Ovary (tissue), 9 donors: Measurements from ENCODE around the gene NRXN2. TPM values are rescaled to one million over a fixed set of nuclear protein-coding genes. Genes with fewer than 3 reads are reported as not detected.

ENCODE experiments used
- DNase-seq, 5 donors: peaks; one replicate each; pipeline ENCODE4 v3.0.0-alpha.2; 2019 to 2020
- H3K27ac ChIP-seq, 2 donors: fragments of 200-600 bp; one replicate each; pipeline versions ENCODE4 v1.5.1 to v1.8.0; 2019 to 2022
- H3K27me3 ChIP-seq: fragments of 200-600 bp; one replicate; pipeline ENCODE4 v1.8.0; 2022
- H3K36me3 ChIP-seq: fragments of 200-600 bp; sonication (generic); one replicate; pipeline ENCODE4 v1.5.1; 2019
- H3K4me1 ChIP-seq: one replicate; pipeline ENCODE4 v1.8.1; 2013; ENCODE audit warnings: mild to moderate bottlenecking, moderate library complexity; ENCODE audit not compliant: insufficient read depth
- H3K4me3 ChIP-seq: fragments of 200-600 bp; sonication (generic); one replicate; pipeline ENCODE4 v1.5.1; 2017
- H3K9me3 ChIP-seq, 2 donors: fragments of 200-600 bp in 1 of 2; sonication (generic) in 1 of 2; one replicate each; pipeline versions ENCODE4 v1.5.1 to v1.8.1; 2013 to 2019; ENCODE audit warnings: mild to moderate bottlenecking in 1 of 2, moderate library complexity in 1 of 2
- CTCF ChIP-seq, 3 donors: fragments of 450-650 bp in 2 of 3; fragments of 200-600 bp in 1 of 3; IDR thresholded peaks; one replicate each; pipeline versions ENCODE4 v1.5.1 to v1.8.0; 2016 to 2022; ENCODE audit warnings: antibody characterized with exemption in 3 of 3, mild to moderate bottlenecking in 1 of 3
- EP300 ChIP-seq: sonication (generic); formaldehyde crosslinking; IDR thresholded peaks from one replicate; pipeline ENCODE4 v1.6.1; 2017; ENCODE audit warnings: antibody characterized with exemption
- POLR2A ChIP-seq: fragments of 450-650 bp; IDR thresholded peaks from one replicate; pipeline ENCODE4 v1.6.1; 2017; ENCODE audit warnings: antibody characterized with exemption, mild to moderate bottlenecking, moderate library complexity
- WGBS, 3 donors: extraction: QIAGEN DNeasy Blood & Tissue Kit in 1 of 3; methylation state at CpG; one replicate each; pipeline versions ENCODE4 v1.1.5 to v1.1.7; 2013 to 2017; 5-methylcytosine and 5-hydroxymethylcytosine counted together
- intact Hi-C, 4 donors: fragments of 100-400 bp; cut with DNase I; formaldehyde crosslinking; loops; one replicate each; pipeline versions ENCODE4 v1.11.0 to v1.15.1; 2022 to 2023
- polyA plus RNA-seq, 2 donors: library from polyadenylated mRNA; stranded (reverse); fragments of 200-250 nt in 1 of 2; fragments of 350-450 nt in 1 of 2; fragmentation: Illumina TruSeq in 1 of 2; extraction: RNeasy Lipid Tissue Mini Kit (QIAGEN cat#74804) in 1 of 2; gene quantifications; one replicate each; pipeline ENCODE4 v1.2.3, GENCODE V29; 2013 to 2014
- total RNA-seq, 7 donors: library from RNA; depleted of rRNA in 2 of 7; stranded (reverse); fragments of >200 nt in 2 of 7; fragmentation: NEBNext Ultra II Directional in 3 of 7; extraction: Animal tissue kit (Norgen Biotek cat#: 25700) in 3 of 7; gene quantifications; one replicate each; pipeline versions ENCODE4 v1.1.0 to v1.2.4, GENCODE V29; 2016 to 2023
- donor health status: DM: no; HTN: no; CAD: no; lungs with moderate emphysema.
- donor health status: DM: no; HTN: no; CAD: no.
- donor health status: Bipolar disorder and iron deficiency.
- donor health status: DM: yes; HTN: yes; CAD: no.
- donor health status: DM: no; HTN: no; CAD: no.
- donor health status: DM: yes; HTN: yes; CAD: no.

The NRXN2 gene
- total and polyA plus RNA-seq, 9 donors, result 6.4 to 64.1 (median 19.7) TPM

GRCh38 chr11:64717268-64717578, 5.8 kb downstream of the NRXN2 start:
- H3K4me3 ChIP-seq, result no peak overlapping the region
- no peaks in the 10 kb centered on the region for H3K9me3 ChIP-seq
- H3K27me3 ChIP-seq, result no peaks in the 10 kb centered on the region
- DNase-seq, result no peak
- intact Hi-C loops, result no loop called here
- H3K36me3 ChIP-seq, result no peaks in the 10 kb centered on the region
- TF ChIP-seq CTCF (IDR thresholded peaks at IDR 0.05), result no peak
- no peak for TF ChIP-seq POLR2A
- no peak for TF ChIP-seq EP300
- no peaks in the 10 kb centered on the region for H3K4me1 ChIP-seq
- no peak overlapping the region for H3K27ac ChIP-seq
- 66 to 80% (median 68%) methylated on average over 4 of the region's 4 CpGs for WGBS, 3 donors

- Histone ChIP-seq H3K27me3 (no peaks in the 10 kb centered on the region), H3K36me3 (no peaks in the 10 kb centered on the region), H3K4me3 (no peak overlapping the region), H3K9me3 (no peaks in the 10 kb centered on the region), H3K27ac (no peak overlapping the region), H3K4me1 (no peaks in the 10 kb centered on the region)
- WGBS, 3 donors, result 27 to 33% (median 29%) methylated on average over 21 of the region's 21 CpGs
- intact Hi-C loops, result no loop called here
- no peak for TF ChIP-seq CTCF (IDR thresholded peaks at IDR 0.05)
- TF ChIP-seq EP300, result no peak
- no peak for TF ChIP-seq POLR2A
- DNase-seq, result peak in 1 of 5 donors; percentile 19
Observed at GRCh38 chr11:64716473-64717267, 6.3 kb downstream of the NRXN2 start.

- Histone ChIP-seq H3K4me3 (no peak overlapping the region), H3K27me3 (no peaks in the 10 kb centered on the region), H3K27ac (no peak overlapping the region), H3K9me3 (no peaks in the 10 kb centered on the region), H3K36me3 (no peaks in the 10 kb centered on the region), H3K4me1 (no peaks in the 10 kb centered on the region)
- WGBS, 3 donors, result 17 to 32% (median 23%) methylated on average over 13 of the region's 13 CpGs
- TF ChIP-seq POLR2A, result no peak
- TF ChIP-seq CTCF (IDR thresholded peaks at IDR 0.05), result no peak
- TF ChIP-seq EP300, result no peak
- intact Hi-C loops, result no loop called here
- no peak for DNase-seq
Observed at GRCh38 chr11:64715756-64716472, 7.1 kb downstream of the NRXN2 start.

GRCh38 chr11:64715110-64715509, 7.9 kb downstream of the NRXN2 start:
- Histone ChIP-seq H3K9me3 (no peaks in the 10 kb centered on the region), H3K4me3 (no peak overlapping the region), H3K27me3 (no peaks in the 10 kb centered on the region), H3K36me3 (no peaks in the 10 kb centered on the region), H3K4me1 (no peaks in the 10 kb centered on the region), H3K27ac (no peak overlapping the region)
- DNase-seq, result no peak
- TF ChIP-seq EP300, result no peak
- WGBS, 3 donors, result 29 to 51% (median 43%) methylated on average over 5 of the region's 5 CpGs
- intact Hi-C loops, result no loop called here

- Histone ChIP-seq H3K27me3 (no peaks in the 10 kb centered on the region), H3K9me3 (no peaks in the 10 kb centered on the region), H3K27ac (no peak overlapping the region), H3K4me3 (no peak overlapping the region), H3K4me1 (no peaks in the 10 kb centered on the region), H3K36me3 (no peaks in the 10 kb centered on the region)
- intact Hi-C loops, result no loop called here
- no peak for TF ChIP-seq CTCF (IDR thresholded peaks at IDR 0.05)
- TF ChIP-seq EP300, result no peak
- no peak for TF ChIP-seq POLR2A
- 34 to 40% (median 38%) methylated on average over 5 of the region's 5 CpGs for WGBS, 3 donors
- DNase-seq, result no peak
Observed at GRCh38 chr11:64714666-64715065, 8.3 kb downstream of the NRXN2 start.
